Activated CD4-positive, alpha-beta memory T cell treated with anti-CD3 and anti-CD28 coated beads for 36 hours (primary cell): ENCODE results near the gene VWA3A. TPM values are rescaled to one million over a fixed set of nuclear protein-coding genes. Genes with fewer than 3 reads are reported as not detected.
"Not testable (repeated sequence)": the region's sequence is repeated elsewhere in the genome, so short reads cannot be mapped to it uniquely, and the experiment has no call there.

Experiments
- CTCF ChIA-PET: fragments of 350-600 bp; sonication (Branson Sonifier 250); formaldehyde crosslinking; loops from one replicate; lab custom pipeline; 2021; ENCODE audit warnings: antibody characterized with exemption, inconsistent platforms; lab: Charles Lee
- POLR2A ChIA-PET: fragments of 350-600 bp; sonication (Branson Sonifier 250); formaldehyde crosslinking; loops from one replicate; lab custom pipeline; 2021; ENCODE audit warnings: antibody characterized with exemption; lab: Charles Lee
- DNase-seq: peaks from one replicate; pipeline ENCODE4 v3.0.0-alpha.2; 2020
- H3K27ac Mint-ChIP-seq: one replicate; pipeline ENCODE4 v1.8.0; 2021; ENCODE audit warnings: mixed read lengths
- H3K27me3 Mint-ChIP-seq: one replicate; pipeline ENCODE4 v1.8.0; 2021; ENCODE audit warnings: mixed read lengths
- H3K36me3 Mint-ChIP-seq: one replicate; pipeline ENCODE4 v1.8.0; 2021; ENCODE audit warnings: mixed read lengths
- H3K4me1 Mint-ChIP-seq: one replicate; pipeline ENCODE4 v1.8.0; 2021; ENCODE audit warnings: low read depth, mixed read lengths
- H3K4me3 Mint-ChIP-seq: one replicate; pipeline ENCODE4 v1.8.0; 2021; ENCODE audit warnings: mild to moderate bottlenecking, mixed read lengths
- H3K9me3 Mint-ChIP-seq: one replicate; pipeline ENCODE4 v1.8.0; 2021; ENCODE audit warnings: mixed read lengths
- intact Hi-C: fragments of 100-400 bp; cut with micrococcal nuclease; formaldehyde crosslinking; loops from one replicate; pipeline ENCODE4 v1.15.1; 2023
- total RNA-seq, 2 experiments: library from RNA; stranded (reverse); gene quantifications; one replicate each; pipeline ENCODE4 v1.2.3, GENCODE V29; 2021

Gene VWA3A
- total RNA-seq, 2 experiments from 2014 or later = 0.05 TPM; not detected in 1

GRCh38 chr16:22122239-22122638, 29.9 kb downstream of the VWA3A start:
- Mint-ChIP-seq H3K27me3 (no peaks in the 10 kb centered on the region), H3K36me3 (no peaks in the 10 kb centered on the region), H3K4me3 (no peak overlapping the region), H3K4me1 (no peaks in the 10 kb centered on the region), H3K9me3 (no peaks in the 10 kb centered on the region), H3K27ac (no peak overlapping the region)
- ChIA-PET POLR2A (no interaction called here), CTCF (no interaction called here)
- intact Hi-C loops = no loop called here
- DNase-seq = no peak

DNA sequence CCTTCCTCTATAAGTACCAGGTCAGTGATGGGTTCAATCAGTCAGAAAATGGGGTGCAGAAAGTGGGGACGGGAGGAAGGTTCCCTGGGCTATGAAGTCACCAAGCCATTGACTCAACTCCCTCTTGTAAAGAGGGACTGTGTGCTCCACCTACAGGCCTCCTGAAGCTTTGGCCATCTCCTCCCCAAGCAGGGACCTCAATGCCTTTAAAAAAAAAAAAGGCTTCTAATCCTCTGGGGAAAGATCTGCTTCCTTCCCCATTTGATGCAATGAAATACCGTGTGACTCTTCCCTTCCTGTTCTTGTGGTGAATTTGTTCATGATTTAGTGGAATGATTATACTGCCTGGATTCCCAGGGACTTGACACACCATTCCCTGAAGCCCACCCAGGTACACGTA, 30.8 kb downstream of the VWA3A start:
- H3K27me3 Mint-ChIP-seq = no peaks in the 10 kb centered on the region
- H3K27ac Mint-ChIP-seq = no peak overlapping the region
- ChIA-PET CTCF (no interaction called here), POLR2A (no interaction called here)
- intact Hi-C loops = no loop called here
- no peak overlapping the region for H3K4me3 Mint-ChIP-seq
- H3K4me1 Mint-ChIP-seq = no peaks in the 10 kb centered on the region
- H3K36me3 Mint-ChIP-seq = no peaks in the 10 kb centered on the region
- H3K9me3 Mint-ChIP-seq = no peaks in the 10 kb centered on the region
- DNase-seq = no peak

- ChIA-PET POLR2A (no interaction called here), CTCF (interaction anchor here (0.8 kb wide), 1 partner anchor 12 kb away, joined by 3 read pairs; no protein-coding TSS in a partner anchor)
- Mint-ChIP-seq H3K36me3 (no peaks in the 10 kb centered on the region), H3K27ac (no peak overlapping the region), H3K4me3 (no peak overlapping the region), H3K4me1 (no peaks in the 10 kb centered on the region), H3K9me3 (peaks cover 4% of the 10 kb centered on the region), H3K27me3 (no peaks in the 10 kb centered on the region)
- intact Hi-C loops = no loop called here
- DNase-seq = no peak
Measured at GRCh38 chr16:22123759-22124490, 31.6 kb downstream of the VWA3A start.

- DNase-seq = no peak
- intact Hi-C loops = no loop called here
- ChIA-PET CTCF (interaction anchor here (0.8 kb wide), 1 partner anchor 12 kb away, joined by 3 read pairs; no protein-coding TSS in a partner anchor), POLR2A (no interaction called here)
- Mint-ChIP-seq H3K9me3 (peaks cover 4% of the 10 kb centered on the region), H3K4me3 (no peak overlapping the region), H3K36me3 (no peaks in the 10 kb centered on the region), H3K27ac (no peak overlapping the region), H3K4me1 (no peaks in the 10 kb centered on the region), H3K27me3 (no peaks in the 10 kb centered on the region)
Measured at GRCh38 chr16:22124583-22125284, 32.4 kb downstream of the VWA3A start.

- Mint-ChIP-seq H3K9me3 (peaks cover 4% of the 10 kb centered on the region), H3K27ac (no peak overlapping the region), H3K27me3 (no peaks in the 10 kb centered on the region), H3K4me1 (no peaks in the 10 kb centered on the region), H3K36me3 (no peaks in the 10 kb centered on the region), H3K4me3 (no peak overlapping the region)
- CTCF ChIA-PET = no interaction called here
- intact Hi-C loops = no loop called here
- no peak for DNase-seq
- POLR2A ChIA-PET = no interaction called here
Measured at GRCh38 chr16:22126037-22126558, 33.8 kb downstream of the VWA3A start.

DNA sequence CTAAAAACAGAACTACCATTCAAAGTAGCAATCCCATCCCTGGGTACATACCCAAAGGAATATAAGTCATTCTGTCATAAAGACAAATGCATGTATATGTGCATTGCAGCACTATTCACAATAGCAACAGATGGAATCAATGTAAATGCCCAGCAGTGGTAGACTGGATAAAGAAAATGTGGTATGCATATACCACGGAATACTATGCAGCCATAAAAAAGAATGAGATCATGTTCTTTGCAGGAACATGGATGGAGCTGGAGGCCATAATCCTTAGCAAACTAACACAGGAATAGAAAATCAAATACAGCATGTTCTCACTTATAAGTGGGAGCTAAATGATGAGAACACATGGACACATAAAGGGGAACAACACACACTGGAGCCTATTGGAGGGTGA, 36.2 kb downstream of the VWA3A start:
- H3K4me1 Mint-ChIP-seq, H3K9me3 Mint-ChIP-seq, CTCF ChIA-PET, H3K36me3 Mint-ChIP-seq, intact Hi-C loops, DNase-seq, H3K4me3 Mint-ChIP-seq, POLR2A ChIA-PET, H3K27ac Mint-ChIP-seq, H3K27me3 Mint-ChIP-seq: not testable (repeated sequence)

GRCh38 chr16:22130528-22130927, 38.2 kb downstream of the VWA3A start:
- Mint-ChIP-seq H3K27me3 (no peaks in the 10 kb centered on the region), H3K36me3 (no peaks in the 10 kb centered on the region)

GRCh38 chr16:22132801-22133200, 40.5 kb downstream of the VWA3A start:
- POLR2A ChIA-PET = no interaction called here
- CTCF ChIA-PET = interaction anchor here (1.0 to 1.5 kb wide), 3 partner anchors 9 to 55 kb away, joined by 3 to 5 read pairs (median 4); no protein-coding TSS in a partner anchor
- Mint-ChIP-seq H3K9me3 (peaks cover 4% of the 10 kb centered on the region), H3K27me3 (no peaks in the 10 kb centered on the region), H3K4me3 (no peak overlapping the region), H3K27ac (no peak overlapping the region), H3K36me3 (no peaks in the 10 kb centered on the region), H3K4me1 (no peaks in the 10 kb centered on the region)
- no peak for DNase-seq
- intact Hi-C loops = no loop called here

More at GRCh38 chr16:22130528-22130927, 38.2 kb downstream of the VWA3A start:
- Mint-ChIP-seq H3K4me1 (no peaks in the 10 kb centered on the region), H3K9me3 (peaks cover 4% of the 10 kb centered on the region), H3K4me3 (no peak overlapping the region), H3K27ac (no peak overlapping the region)
- CTCF ChIA-PET = interaction anchor here (0.6 kb wide), 1 partner anchor 15 kb away, joined by 3 read pairs; no protein-coding TSS in a partner anchor
- POLR2A ChIA-PET = no interaction called here
- intact Hi-C loops = no loop called here
- no peak for DNase-seq

GRCh38 chr16:22138482-22138881, 46.1 kb downstream of the VWA3A start:
- ChIA-PET CTCF (interaction anchor here (1.4 kb wide), 1 partner anchor 61 kb away, joined by 3 read pairs; no protein-coding TSS in a partner anchor), POLR2A (no interaction called here)
- H3K4me1 Mint-ChIP-seq = no peaks in the 10 kb centered on the region
- no peak overlapping the region for H3K27ac Mint-ChIP-seq
- DNase-seq = no peak
- H3K4me3 Mint-ChIP-seq = no peak overlapping the region
- H3K36me3 Mint-ChIP-seq = no peaks in the 10 kb centered on the region
- H3K27me3 Mint-ChIP-seq = peaks cover 2% of the 10 kb centered on the region
- intact Hi-C loops = no loop called here
- no peaks in the 10 kb centered on the region for H3K9me3 Mint-ChIP-seq

- H3K36me3 Mint-ChIP-seq = no peaks in the 10 kb centered on the region
- H3K4me3 Mint-ChIP-seq = no peak overlapping the region
- DNase-seq = no peak
- no peak overlapping the region for H3K27ac Mint-ChIP-seq
- no peaks in the 10 kb centered on the region for H3K9me3 Mint-ChIP-seq
- peaks cover 2% of the 10 kb centered on the region for H3K27me3 Mint-ChIP-seq
- CTCF ChIA-PET = no interaction called here
- no peaks in the 10 kb centered on the region for H3K4me1 Mint-ChIP-seq
- intact Hi-C loops = no loop called here
- POLR2A ChIA-PET = no interaction called here
Measured at GRCh38 chr16:22139008-22139407, 46.7 kb downstream of the VWA3A start.

DNA sequence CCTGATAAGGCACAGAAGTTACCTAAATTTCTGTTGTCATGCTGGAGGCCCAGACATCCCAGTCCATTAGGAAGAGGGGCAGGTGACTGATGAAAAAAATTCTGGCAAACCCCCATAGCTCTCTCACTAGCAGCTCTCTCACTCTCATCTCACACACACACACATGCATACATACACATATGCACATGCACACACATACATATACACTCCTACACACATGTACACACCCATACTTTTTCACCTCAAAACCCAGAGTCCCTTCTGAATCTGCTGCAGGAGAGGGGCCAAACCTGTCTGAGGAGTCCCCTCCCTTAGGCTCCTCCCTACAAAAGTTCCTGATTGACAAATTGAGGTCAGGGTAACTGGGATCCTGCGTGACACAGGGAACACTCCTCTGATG, 47.4 kb downstream of the VWA3A start:
- CTCF ChIA-PET = no interaction called here
- Mint-ChIP-seq H3K36me3 (no peaks in the 10 kb centered on the region), H3K4me3 (no peak overlapping the region), H3K27ac (no peak overlapping the region), H3K27me3 (peaks cover 2% of the 10 kb centered on the region), H3K9me3 (no peaks in the 10 kb centered on the region), H3K4me1 (no peaks in the 10 kb centered on the region)
- POLR2A ChIA-PET = no interaction called here
- DNase-seq = no peak
- intact Hi-C loops = no loop called here

- DNase-seq = no peak
- intact Hi-C loops = no loop called here
- POLR2A ChIA-PET = no interaction called here
- no peak overlapping the region for H3K4me3 Mint-ChIP-seq
- H3K36me3 Mint-ChIP-seq = no peaks in the 10 kb centered on the region
- H3K27ac Mint-ChIP-seq = no peak overlapping the region
- no peaks in the 10 kb centered on the region for H3K9me3 Mint-ChIP-seq
- CTCF ChIA-PET = interaction anchor here (0.8 to 1.4 kb wide), 8 partner anchors 10 to 87 kb away, joined by 3 to 4 read pairs (median 3); no protein-coding TSS in a partner anchor
- no peaks in the 10 kb centered on the region for H3K4me1 Mint-ChIP-seq
- H3K27me3 Mint-ChIP-seq = peaks cover 2% of the 10 kb centered on the region
Measured at GRCh38 chr16:22141767-22142166, 49.4 kb downstream of the VWA3A start.
